ENCODE measurements around the gene SOS1.

DNA sequence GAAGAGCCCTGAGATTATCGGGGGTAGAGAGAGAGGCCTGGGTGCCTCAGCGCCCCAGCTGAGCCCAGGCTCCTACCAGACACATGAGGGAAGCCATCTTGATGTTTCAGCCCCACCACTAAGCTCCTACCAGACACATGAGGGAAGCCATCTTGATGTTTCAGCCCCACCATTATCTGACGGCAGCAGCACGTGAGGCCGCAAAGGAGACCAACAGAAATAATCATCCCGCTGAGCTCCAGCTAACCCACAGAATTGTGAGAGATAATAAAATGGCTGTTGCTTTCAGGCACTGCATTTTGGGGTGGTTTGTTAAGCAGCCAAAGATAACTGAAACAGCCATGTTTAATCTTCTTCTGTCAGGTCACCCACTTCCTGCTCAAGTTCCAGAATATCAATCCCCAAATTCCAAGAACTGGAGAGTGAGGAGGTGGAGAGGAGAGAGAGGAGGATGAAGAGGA is 29.3 kb upstream of the SOS1 start:
- TF ChIP-seq POLR2A (IDR thresholded peaks at IDR 0.05; ENCODE audit: low read depth, low read length) (no peak), POLR2AphosphoS5 (IDR thresholded peaks at IDR 0.05; ENCODE audit: low read depth, low read length) (no peak)

All from GM12892 (cell line).